Measurements from ENCODE around the gene PABPC4L. TPM values are rescaled to one million over a fixed set of nuclear protein-coding genes. Genes with fewer than 3 reads are reported as not detected.
"Not testable (repeated sequence)": the region's sequence is repeated elsewhere in the genome, so short reads cannot be mapped to it uniquely, and the experiment has no call there.

PABPC4L gene
- 6.2 and 7.8 TPM in 2 replicates for total RNA-seq (2014; rRNA removed; shearing (Covaris generic))

DNA sequence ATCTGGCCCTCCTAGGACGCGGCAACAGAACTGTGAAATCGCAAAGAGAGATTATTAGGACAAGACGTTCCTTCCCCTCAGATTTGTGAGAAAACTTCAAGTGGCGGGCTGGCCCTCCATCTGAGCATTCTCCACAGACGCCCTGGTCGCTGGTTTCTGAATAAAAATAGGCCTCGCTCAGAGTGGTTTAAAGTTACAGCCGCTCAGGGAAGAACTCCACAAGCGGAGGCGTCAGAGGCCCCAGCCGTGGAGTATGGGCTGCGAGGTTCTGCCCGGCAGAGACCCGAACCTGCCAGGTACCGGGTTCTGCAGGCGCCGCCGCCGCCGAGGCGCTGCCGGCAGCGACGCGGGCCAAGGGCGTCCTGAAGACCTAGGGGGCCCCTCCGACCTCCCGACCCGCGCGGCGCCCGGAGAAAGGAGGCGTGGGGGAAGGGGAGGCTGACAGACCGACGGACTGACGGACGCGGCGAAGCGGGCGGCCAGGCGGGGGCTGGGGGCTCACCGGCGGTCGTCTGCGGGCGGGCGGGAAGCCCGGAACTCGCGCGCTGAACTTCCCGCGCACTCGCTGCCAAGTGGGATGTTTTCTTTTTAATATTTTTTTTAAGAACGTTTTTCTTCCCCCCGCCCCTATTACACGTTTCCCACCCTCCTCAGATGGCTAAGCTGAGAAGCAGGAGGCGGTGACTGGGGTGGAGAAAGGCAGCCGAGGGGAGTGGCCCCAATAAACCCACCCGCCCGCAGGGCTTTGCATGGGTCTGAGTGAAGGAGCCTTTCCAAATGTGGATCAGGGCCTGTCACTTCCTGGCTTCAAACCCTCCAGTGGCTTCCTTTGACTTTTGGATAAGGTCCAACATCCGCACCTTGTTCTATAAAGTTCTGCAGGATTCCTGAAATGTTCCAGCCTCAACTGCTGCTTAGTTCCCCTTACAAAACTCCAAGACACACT is at the start of gene PABPC4L:
PABPC4L (minus strand) TSS at position 574 of the 946 bp plus-strand sequence. CDS start 770 bp downstream, outside the sequence.
- DNase-seq (ENCODE audit: low spot score), result peak; percentile 68

DNA sequence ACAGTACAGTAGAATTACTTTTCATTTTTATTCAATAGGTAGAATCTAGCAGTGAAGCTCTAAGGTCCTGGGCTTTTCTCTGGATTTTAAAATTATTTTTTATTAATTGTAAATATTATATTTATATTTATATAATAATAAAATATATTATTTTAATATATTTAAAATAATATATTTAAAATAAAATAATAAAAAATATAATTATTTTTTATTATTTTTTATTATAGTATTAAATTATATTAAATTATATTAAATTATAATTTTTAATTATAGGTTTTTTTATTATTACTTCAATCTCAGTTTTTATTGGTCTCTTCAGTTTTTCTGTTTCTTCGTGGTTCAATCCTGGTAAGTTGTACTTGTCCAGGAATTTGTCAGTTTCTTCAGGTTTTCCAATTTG is 49.7 kb upstream of the PABPC4L start:
- DNase-seq (ENCODE audit: low spot score), result no peak

DNA sequence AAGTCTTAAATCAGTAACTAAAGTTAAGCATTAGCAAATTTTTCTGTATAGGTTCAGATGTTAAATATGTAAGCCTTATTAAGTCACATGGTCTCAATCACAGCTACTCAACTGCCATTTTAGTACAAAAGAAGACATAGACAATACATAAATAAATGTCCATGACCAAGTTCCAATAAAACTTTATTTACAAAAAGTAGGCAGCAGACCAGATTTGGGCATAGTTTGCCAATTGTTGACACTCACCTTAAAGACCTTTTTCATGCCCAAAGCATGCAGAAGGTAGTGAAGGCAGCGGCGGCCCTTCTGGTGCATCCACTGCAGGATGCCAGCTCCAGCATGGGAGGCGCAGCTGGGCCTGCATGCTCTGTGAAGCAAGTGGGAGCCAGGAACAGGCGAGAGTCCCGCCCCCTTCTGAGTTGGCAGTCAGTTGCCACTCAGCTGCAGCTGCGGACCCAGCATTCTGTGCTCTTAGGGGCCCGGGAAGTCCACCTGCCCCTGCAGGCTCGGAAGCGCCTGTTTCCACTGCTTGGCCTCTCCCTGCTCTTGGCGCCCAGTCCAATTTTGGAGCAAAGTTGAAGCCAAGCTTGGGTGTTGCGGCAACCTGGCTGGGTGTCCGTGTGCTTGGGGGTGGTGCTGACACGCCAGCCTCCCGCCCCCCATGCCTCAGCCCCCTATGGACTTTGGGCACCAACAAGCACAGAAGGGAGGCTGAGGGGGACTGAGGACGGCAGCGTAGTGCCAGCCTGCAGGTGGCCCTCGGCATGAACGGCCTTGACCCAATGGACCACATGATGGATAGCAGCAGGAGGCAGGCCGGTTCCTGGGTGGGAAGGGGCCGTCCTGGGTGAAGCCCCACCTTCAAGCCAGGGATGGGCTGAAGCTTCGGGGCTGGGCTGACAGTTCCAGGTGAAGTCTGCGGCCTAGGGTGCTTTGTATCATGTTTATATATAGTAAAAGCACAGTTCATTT is 42.4 kb upstream of the PABPC4L start:
- no peak for DNase-seq (ENCODE audit: low spot score)

DNA sequence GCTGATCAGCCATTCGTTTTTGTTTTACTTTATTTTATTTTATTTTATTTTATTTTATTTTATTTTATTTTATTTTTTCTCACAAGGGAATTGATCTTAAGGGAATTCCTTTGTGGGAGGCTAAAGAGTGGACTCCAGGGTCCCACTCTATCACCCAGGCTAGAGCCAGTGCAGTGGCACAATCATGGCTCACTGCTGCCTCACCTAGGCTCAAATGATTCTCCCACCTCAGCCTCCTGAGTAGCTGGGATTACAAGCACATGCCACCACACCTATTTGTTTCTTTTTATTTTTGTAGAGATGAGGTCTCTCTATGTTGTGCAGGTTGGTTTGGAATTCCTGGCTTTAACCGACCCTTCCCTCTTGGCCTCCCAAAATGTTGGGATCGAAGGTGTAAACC is 17.5 kb upstream of the PABPC4L start:
- no peak for DNase-seq (ENCODE audit: low spot score)

DNA sequence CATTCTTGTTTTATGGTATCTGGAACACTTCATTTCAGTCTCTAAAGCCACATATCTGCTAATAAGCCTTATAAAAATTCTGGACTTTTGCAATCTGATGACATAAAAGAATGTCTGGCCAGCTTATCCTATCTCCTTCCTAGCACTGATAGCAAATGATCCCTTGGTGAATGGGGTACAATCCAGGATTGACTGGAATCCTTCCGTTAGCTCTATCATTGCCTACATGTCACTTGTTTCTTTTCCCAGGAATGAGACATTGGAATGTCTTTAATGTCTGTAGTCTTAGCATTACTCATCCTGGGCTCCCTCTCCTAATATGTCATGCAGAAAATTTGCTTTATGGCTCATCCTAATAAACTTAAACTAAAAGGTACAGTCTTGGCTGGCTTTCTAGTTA is 14.8 kb upstream of the PABPC4L start:
- DNase-seq (ENCODE audit: low spot score), result peak; percentile 85

DNA sequence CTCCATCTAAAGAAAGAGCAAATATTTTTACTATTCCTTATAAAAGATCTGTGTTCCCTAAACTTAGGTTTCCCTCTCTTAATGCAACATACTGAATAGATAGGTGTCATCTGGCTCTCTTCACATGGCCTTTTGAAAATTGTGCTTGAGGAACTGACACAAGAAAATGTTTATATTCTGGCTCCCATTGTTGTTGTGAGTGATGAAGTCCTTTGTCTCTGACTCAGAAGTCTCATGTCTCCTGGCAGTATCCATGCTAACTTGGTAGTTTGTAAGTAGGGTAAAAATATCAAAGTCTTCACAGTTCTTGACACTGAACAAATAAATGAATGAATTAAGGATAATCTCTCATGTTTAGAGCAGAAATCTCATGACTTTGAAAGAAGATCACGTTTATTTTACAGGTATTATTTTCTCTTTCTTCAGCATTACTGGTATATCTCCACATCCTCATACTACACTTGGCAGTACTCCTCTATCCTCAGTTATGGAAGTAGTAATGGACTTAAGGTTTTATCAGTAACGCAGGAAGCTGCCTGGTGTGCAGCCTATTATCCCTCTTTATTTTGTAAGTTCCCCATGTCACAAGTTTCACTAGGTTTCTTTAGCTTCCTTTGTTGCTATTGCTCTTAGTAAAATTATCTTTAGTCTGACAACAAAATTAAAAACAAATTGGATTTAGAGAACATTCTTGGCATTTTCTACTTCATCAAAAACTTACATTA is 14.2 kb upstream of the PABPC4L start:
- no peak for DNase-seq (ENCODE audit: low spot score)

DNA sequence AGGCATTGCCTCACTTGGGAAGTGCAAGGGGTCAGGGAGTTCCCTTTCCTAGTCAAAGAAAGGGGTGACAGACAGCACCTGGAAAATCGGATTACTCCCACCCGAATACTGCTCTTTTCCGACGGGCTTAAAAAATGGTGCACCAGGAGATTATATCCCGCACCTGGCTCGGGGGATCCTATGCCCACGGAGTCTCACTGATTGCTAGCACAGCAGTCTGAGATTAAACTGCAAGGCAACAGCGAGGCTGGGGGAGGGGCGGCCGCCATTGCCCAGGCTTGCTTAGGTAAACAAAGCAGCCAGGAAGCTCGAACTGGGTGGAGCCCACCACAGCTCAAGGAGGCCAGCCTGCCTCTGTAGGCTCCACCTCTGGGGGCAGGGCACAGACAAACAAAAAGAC is 6.4 kb upstream of the PABPC4L start:
- DNase-seq (ENCODE audit: low spot score), result not testable (repeated sequence)

DNA sequence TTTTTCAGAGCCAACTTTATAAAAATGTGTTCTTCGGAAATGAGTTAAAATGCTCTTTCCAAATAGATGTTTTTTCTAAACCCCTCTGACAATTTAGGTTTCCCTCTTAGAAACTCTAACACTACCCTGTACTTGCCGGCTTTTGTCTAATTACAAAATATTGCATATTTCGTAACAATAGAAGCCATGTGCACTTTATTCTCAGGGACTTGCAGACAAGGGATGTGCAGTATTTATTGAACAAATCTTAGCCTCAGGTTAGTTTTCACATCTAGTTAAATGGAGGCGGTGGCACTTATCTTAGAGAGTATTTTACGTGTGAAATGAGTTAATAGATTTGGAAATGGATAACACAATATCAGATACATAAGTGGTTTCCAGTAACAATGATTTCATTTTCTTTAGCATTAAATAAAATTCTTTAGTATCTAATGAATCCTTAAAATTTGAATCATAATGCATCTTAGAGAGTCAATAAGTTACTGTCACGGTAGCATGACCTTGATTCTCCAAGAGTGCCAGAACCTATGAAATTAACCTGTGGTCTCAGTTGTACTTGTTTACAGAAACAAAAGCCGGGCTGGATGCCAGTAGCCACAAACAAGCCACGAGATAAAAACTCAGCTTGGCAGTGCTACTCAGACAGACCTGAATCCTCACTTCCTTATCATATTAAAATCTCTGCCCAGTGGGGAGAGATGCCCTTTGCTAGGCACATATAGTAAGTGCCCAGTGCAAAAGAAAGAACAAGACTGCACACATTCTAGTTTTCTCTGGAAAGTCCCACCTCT is 772 bp upstream of the PABPC4L start:
- peak; percentile 50 for DNase-seq (ENCODE audit: low spot score)

DNA sequence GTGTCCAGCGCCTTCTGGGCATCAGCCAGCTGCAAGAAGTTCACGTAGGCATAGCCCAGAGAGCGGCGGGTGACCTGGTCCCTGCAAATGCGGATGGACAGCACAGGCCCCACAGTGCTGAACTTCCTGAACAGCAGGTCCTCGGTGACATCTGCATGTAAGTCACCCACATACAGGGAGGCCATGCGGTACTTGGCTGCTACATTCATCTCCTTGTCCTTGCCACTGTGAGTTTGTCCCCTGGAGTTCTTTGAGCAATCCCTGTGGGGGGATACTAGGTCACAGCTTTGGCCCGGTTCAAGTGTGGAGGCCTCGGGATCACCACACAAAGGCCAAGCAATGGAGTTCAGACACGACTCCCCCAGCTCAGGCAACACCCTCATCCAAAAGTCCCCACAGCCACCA is 776 bp downstream of the PABPC4L start:
- DNase-seq (ENCODE audit: low spot score), result no peak

DNA sequence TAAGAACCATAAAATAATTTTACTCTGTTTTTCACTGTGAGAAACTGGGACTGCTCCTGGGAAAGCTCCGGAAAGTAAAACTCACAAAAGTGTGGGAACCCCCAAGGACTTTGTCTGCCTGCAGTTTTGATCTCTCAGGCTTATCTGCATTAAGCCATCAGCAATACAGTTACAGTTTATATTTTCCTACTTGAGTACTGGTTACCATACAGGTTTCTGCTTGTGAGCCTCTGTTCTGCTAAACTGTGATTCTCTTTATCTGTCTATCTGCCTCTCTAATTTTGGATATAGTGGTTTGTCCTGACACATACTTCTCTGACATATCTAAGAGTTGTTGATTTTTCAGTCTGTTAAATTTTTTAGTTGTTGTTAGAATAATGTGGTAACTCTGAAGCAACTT is 11.6 kb downstream of the PABPC4L start:
- DNase-seq (ENCODE audit: low spot score), result no peak

DNA sequence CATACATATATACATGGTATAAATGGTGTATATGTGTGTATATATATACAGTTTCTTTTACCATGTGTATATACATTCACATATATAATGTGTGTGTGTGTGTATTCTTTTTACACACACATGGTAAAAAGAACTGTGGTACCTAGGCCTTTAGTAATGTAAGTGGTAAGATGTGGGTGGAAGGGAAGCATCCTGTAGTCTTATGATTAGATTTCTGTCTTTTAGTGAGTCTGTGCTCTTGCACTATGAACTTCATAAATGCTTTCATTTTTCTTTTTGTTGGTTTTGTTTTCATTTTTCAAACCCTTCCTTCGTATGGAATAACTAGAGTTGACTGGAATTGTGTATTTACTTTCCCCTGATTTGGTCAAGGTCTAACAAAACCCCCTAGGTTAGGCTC is 12.1 kb downstream of the PABPC4L start:
- no peak for DNase-seq (ENCODE audit: low spot score)

DNA sequence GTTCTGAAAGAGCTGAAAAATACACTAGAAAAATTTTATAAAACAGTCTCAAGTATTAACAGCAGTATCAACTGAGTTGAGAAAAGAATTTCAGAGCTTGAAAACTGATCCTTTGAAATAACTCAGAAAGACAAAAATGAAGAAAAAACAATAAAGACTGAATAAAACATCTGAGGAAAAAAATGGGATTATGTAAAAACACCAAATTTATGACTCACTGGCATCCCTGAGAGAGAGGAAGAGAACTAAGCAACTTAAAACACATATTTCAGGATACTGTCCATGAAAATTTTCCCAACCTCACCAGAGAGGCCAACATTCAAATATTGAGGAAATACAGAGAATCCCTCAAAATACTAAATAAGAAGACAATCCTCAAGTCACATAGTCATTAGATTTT is 22.9 kb downstream of the PABPC4L start:
- DNase-seq (ENCODE audit: low spot score), result no peak

DNA sequence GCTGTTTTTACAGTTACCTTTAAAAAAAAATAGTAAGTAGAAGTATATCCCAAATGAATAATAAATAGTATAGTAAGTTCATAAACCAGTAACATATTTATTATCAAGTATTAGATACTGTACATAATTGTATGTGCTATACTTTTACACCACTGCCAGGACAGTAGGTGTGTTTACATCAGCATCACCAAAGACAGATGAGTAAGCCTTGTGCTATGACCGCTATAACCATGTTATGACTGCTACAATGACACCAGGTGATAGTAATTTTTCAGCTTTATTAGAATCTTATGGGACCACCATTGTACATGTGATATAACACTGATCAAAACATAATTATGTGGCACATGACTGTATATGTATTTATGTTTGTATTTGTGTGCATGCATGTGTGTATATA is 27.3 kb downstream of the PABPC4L start:
- DNase-seq (ENCODE audit: low spot score), result no peak

DNA sequence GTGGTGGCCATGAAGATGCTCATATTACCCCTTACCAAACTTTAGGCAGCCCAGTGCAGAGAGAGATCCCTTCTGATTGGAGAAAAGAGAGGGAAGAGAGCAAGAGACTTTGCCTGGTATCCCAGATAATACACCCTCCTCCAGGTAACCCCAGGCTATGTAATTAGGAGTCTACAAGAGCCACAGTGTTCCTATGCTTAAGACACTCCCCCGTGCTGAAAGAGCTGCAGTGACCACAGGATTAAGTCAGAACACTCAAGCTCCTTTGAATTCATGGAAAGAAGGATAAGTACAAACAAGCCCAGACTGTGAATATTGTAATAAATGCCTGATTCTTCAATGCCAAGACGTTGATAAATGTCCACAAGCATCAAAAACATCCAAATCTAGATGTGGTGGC is 41.4 kb downstream of the PABPC4L start:
- DNase-seq (ENCODE audit: low spot score), result no peak

DNA sequence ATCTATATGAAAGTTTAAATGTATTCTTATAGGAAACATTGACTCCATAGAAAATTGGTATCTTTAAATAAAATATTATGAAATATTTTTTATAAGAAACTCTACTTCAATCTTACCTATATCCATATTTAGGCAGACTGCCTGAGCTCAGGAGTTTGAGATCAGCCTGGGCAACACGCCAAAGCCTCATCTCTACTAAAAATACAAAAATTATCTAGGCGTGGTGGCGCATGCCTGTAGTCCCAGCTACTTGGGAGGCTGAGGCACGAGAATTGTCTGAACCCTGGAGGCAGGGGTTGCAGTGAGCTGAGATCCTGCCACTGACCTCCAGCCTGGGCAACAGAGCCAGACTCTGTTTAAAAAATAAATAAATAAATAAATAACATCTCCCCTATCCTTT is 47.5 kb downstream of the PABPC4L start:
- no peak for DNase-seq (ENCODE audit: low spot score)

DNA sequence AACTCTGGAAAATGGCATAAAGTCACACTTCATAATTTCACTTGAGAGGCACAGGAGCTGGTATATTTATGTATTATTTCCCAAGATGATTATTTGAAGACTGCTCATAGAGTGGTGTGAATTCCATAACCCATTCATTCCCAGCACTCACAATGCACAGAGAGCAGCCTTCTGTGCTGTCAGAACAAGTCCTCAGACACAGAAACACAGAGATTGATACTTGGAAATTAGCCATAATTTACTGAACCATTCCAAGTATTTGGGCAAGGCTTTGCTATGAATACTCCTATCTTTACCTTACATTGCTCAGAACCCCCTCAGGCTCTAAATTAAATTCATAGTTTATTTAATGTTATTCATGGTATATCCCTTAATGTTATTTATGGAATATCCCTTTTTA is 53.6 kb downstream of the PABPC4L start:
- no peak for DNase-seq (ENCODE audit: low spot score)
